ENCODE data around the gene CRTC3. TPM values are rescaled to one million over a fixed set of nuclear protein-coding genes. Genes with fewer than 3 reads are reported as not detected.

The CRTC3 gene
- total RNA-seq, 1 experiment from 2014 or later = 17.5 TPM

GRCh38 chr15:90579213-90579612 lies 49.5 kb downstream of the CRTC3 start:
- Mint-ChIP-seq H3K36me3 (ENCODE audit: insufficient read depth, unreplicated experiment) (no peaks in the 10 kb centered on the region), H3K4me3 (ENCODE audit: low read depth, unreplicated experiment) (no peak overlapping the region), H3K9me3 (ENCODE audit: low read depth, unreplicated experiment) (no peaks in the 10 kb centered on the region), H3K27ac (ENCODE audit: unreplicated experiment) (no peak overlapping the region), H3K27me3 (ENCODE audit: unreplicated experiment) (no peaks in the 10 kb centered on the region), H3K4me1 (ENCODE audit: low read depth, unreplicated experiment) (no peaks in the 10 kb centered on the region)
- no peak for DNase-seq
- CTCF ChIA-PET = no interaction called here
- no peak for TF ChIP-seq CTCF (IDR thresholded peaks at IDR 0.05; ENCODE audit: unreplicated experiment)
- no TSS peak for BruUV-seq (replicated peaks)
- intact Hi-C loops (cut with micrococcal nuclease; ENCODE audit: unreplicated experiment) = no loop called here

- no peaks in the 10 kb centered on the region for H3K36me3 Mint-ChIP-seq (ENCODE audit: insufficient read depth, unreplicated experiment)
- no peaks in the 10 kb centered on the region for H3K27me3 Mint-ChIP-seq (ENCODE audit: unreplicated experiment)
- CTCF ChIA-PET = interaction anchor here (0.7 kb wide), 2 partner anchors 13 to 14 kb away, joined by 3 to 4 read pairs; no protein-coding TSS in a partner anchor
- no peaks in the 10 kb centered on the region for H3K4me1 Mint-ChIP-seq (ENCODE audit: low read depth, unreplicated experiment)
- H3K4me3 Mint-ChIP-seq (ENCODE audit: low read depth, unreplicated experiment) = no peak overlapping the region
- no peak overlapping the region for H3K27ac Mint-ChIP-seq (ENCODE audit: unreplicated experiment)
- no peak for TF ChIP-seq CTCF (IDR thresholded peaks at IDR 0.05; ENCODE audit: unreplicated experiment)
- DNase-seq = no peak
- BruUV-seq (replicated peaks) = no TSS peak
- intact Hi-C loops (cut with micrococcal nuclease; ENCODE audit: unreplicated experiment) = no loop called here
- H3K9me3 Mint-ChIP-seq (ENCODE audit: low read depth, unreplicated experiment) = no peaks in the 10 kb centered on the region
These were observed 50.4 kb downstream of the CRTC3 start for GRCh38 chr15:90580099-90580498.

- Mint-ChIP-seq H3K4me3 (ENCODE audit: low read depth, unreplicated experiment) (no peak overlapping the region), H3K4me1 (ENCODE audit: low read depth, unreplicated experiment) (no peaks in the 10 kb centered on the region), H3K27ac (ENCODE audit: unreplicated experiment) (no peak overlapping the region), H3K9me3 (ENCODE audit: low read depth, unreplicated experiment) (no peaks in the 10 kb centered on the region), H3K27me3 (ENCODE audit: unreplicated experiment) (no peaks in the 10 kb centered on the region), H3K36me3 (ENCODE audit: insufficient read depth, unreplicated experiment) (no peaks in the 10 kb centered on the region)
- DNase-seq = no peak
- intact Hi-C loops (cut with micrococcal nuclease; ENCODE audit: unreplicated experiment) = no loop called here
- CTCF ChIA-PET = interaction anchor here (0.7 kb wide), 2 partner anchors 12 to 14 kb away, joined by 3 to 4 read pairs; no protein-coding TSS in a partner anchor
- no peak for TF ChIP-seq CTCF (IDR thresholded peaks at IDR 0.05; ENCODE audit: unreplicated experiment)
- BruUV-seq (replicated peaks) = no TSS peak
These were observed 50.8 kb downstream of the CRTC3 start for GRCh38 chr15:90580541-90580940.

GRCh38 chr15:90580946-90581345 lies 51.2 kb downstream of the CRTC3 start:
- intact Hi-C loops (cut with micrococcal nuclease; ENCODE audit: unreplicated experiment) = no loop called here
- BruUV-seq (replicated peaks) = no TSS peak
- Mint-ChIP-seq H3K4me3 (ENCODE audit: low read depth, unreplicated experiment) (no peak overlapping the region), H3K4me1 (ENCODE audit: low read depth, unreplicated experiment) (no peaks in the 10 kb centered on the region), H3K27ac (ENCODE audit: unreplicated experiment) (no peak overlapping the region), H3K36me3 (ENCODE audit: insufficient read depth, unreplicated experiment) (no peaks in the 10 kb centered on the region), H3K9me3 (ENCODE audit: low read depth, unreplicated experiment) (no peaks in the 10 kb centered on the region), H3K27me3 (ENCODE audit: unreplicated experiment) (no peaks in the 10 kb centered on the region)
- CTCF ChIA-PET = interaction anchor here (0.7 kb wide), 2 partner anchors 12 to 13 kb away, joined by 3 to 4 read pairs; no protein-coding TSS in a partner anchor
- no peak for TF ChIP-seq CTCF (IDR thresholded peaks at IDR 0.05; ENCODE audit: unreplicated experiment)
- no peak for DNase-seq

Measured in Calu3 (cell line).